Measurements from ENCODE around the gene DENND1B. TPM values are rescaled to one million over a fixed set of nuclear protein-coding genes. Genes with fewer than 3 reads are reported as not detected.

DENND1B gene
- total RNA-seq, 1 experiment from 2014 or later = 9.6 TPM

GRCh38 chr1:197618061-197618460 is 157.2 kb downstream of the DENND1B start:
- H3K27me3 ChIP-seq (ENCODE audit: insufficient read depth, low read length) = no peaks in the 10 kb centered on the region
- no peaks in the 10 kb centered on the region for H3K79me2 ChIP-seq (ENCODE audit: insufficient read depth, low read length)
- H3K27ac ChIP-seq (ENCODE audit: low read depth, low read length) = no peak overlapping the region
- H3K9ac ChIP-seq (ENCODE audit: low read length) = no peak overlapping the region
- no peak overlapping the region for H3K4me3 ChIP-seq (replicated peaks in 1 of 2; ENCODE audit: low read depth in 1 of 2, low read length in 2 of 2)
- TF ChIP-seq MAX (IDR thresholded peaks at IDR 0.05) (no peak), EZH2 (IDR thresholded peaks at IDR 0.05) (no peak), CEBPB (IDR thresholded peaks at IDR 0.05; ENCODE audit: low read depth) (no peak), SRF (IDR thresholded peaks at IDR 0.05; ENCODE audit: low read depth) (no peak), POLR2A (IDR thresholded peaks at IDR 0.05; ENCODE audit: borderline replicate concordance, extremely low read depth, insufficient read depth, insufficient read length) (no peak), POLR2AphosphoS5 (IDR thresholded peaks at IDR 0.05; ENCODE audit: low read depth, low read length) (no peak), RAD21 (IDR thresholded peaks at IDR 0.05; ENCODE audit: low read depth) (no peak), CTCF (IDR thresholded peaks at IDR 0.05 in 2 of 3, conservative IDR thresholded peaks at IDR 0.05 in 1 of 3; ENCODE audit: borderline replicate concordance in 1 of 3, insufficient read depth in 1 of 3, low read depth in 2 of 3, low read length in 2 of 3) (no peak), CBX3 (IDR thresholded peaks at IDR 0.05; ENCODE audit: low read depth) (no peak), ZNF274 (IDR thresholded peaks at IDR 0.05; ENCODE audit: low read depth, low read length) (no peak), ZFX (IDR thresholded peaks at IDR 0.05) (no peak), YY1 (IDR thresholded peaks at IDR 0.05; ENCODE audit: extremely low read depth, insufficient replicate concordance, low read depth, low read length) (no peak), REST (IDR thresholded peaks at IDR 0.05; ENCODE audit: low read depth) (no peak), SIN3A (IDR thresholded peaks at IDR 0.05; ENCODE audit: low read depth) (no peak), FOSL1 (IDR thresholded peaks at IDR 0.05; ENCODE audit: low read depth) (no peak), JUND (IDR thresholded peaks at IDR 0.05) (no peak), ELF1 (IDR thresholded peaks at IDR 0.05; ENCODE audit: borderline replicate concordance, low read depth) (no peak)
- TF ChIP-seq, protein P1, sequence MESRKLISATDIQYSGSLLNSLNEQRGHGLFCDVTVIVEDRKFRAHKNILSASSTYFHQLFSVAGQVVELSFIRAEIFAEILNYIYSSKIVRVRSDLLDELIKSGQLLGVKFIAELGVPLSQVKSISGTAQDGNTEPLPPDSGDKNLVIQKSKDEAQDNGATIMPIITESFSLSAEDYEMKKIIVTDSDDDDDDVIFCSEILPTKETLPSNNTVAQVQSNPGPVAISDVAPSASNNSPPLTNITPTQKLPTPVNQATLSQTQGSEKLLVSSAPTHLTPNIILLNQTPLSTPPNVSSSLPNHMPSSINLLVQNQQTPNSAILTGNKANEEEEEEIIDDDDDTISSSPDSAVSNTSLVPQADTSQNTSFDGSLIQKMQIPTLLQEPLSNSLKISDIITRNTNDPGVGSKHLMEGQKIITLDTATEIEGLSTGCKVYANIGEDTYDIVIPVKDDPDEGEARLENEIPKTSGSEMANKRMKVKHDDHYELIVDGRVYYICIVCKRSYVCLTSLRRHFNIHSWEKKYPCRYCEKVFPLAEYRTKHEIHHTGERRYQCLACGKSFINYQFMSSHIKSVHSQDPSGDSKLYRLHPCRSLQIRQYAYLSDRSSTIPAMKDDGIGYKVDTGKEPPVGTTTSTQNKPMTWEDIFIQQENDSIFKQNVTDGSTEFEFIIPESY (IDR thresholded peaks at IDR 0.05; ENCODE audit: extremely low read depth, insufficient replicate concordance, low read length) = no peak
- TF ChIP-seq, protein P2, sequence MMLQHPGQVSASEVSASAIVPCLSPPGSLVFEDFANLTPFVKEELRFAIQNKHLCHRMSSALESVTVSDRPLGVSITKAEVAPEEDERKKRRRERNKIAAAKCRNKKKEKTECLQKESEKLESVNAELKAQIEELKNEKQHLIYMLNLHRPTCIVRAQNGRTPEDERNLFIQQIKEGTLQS (IDR thresholded peaks at IDR 0.05) = no peak
- no peaks in the 10 kb centered on the region for H3K4me1 ChIP-seq (ENCODE audit: control insufficient read depth in 1 of 2, insufficient read depth in 2 of 2, low read length in 2 of 2)
- intact Hi-C loops (cut with micrococcal nuclease) = loop anchor here (2.0 to 10.0 kb wide), 3 partner anchors 297 to 849 kb away; partner anchors contain the start of gene NEK7
- POLR2A ChIA-PET = no interaction called here
- H3K9me3 ChIP-seq (ENCODE audit: control insufficient read depth in 1 of 2, insufficient read depth in 1 of 2, low read depth in 1 of 2, low read length in 2 of 2) = no peaks in the 10 kb centered on the region
- H3K36me3 ChIP-seq (ENCODE audit: control insufficient read depth in 1 of 2, insufficient read depth in 2 of 2, low read length in 2 of 2) = no peaks in the 10 kb centered on the region
- BruUV-seq (replicated peaks) = no TSS peak
- H3K9me2 ChIP-seq (ENCODE audit: insufficient read depth) = no peaks in the 10 kb centered on the region
- RAD21 ChIA-PET (ENCODE audit: low non-redundant PET in 1 of 2, low total read pairs in 2 of 2, uncharacterized antibody in 2 of 2, unreplicated experiment in 2 of 2) = interaction anchor here in 1 of 2 experiments (1.4 kb wide), 1 partner anchor 308 kb away, joined by 3 read pairs; no protein-coding TSS in a partner anchor
- CTCF ChIA-PET = interaction anchor here (0.9 to 2.5 kb wide), 5 partner anchors 22 to 307 kb away, joined by 3 to 29 read pairs (median 5); no protein-coding TSS in a partner anchor
- H2AFZ ChIP-seq (ENCODE audit: low read depth, low read length, poor library complexity, severe bottlenecking) = no peak overlapping the region
- DNase-seq (ENCODE audit: low read depth, low spot score) (no peak), ATAC-seq (no peak)
- H4K20me1 ChIP-seq (ENCODE audit: insufficient read depth) = no peaks in the 10 kb centered on the region
- H3K4me2 ChIP-seq (ENCODE audit: low read length) = no peak overlapping the region

Data from HCT116 (cell line).